Esophagus muscularis mucosa (tissue), 4 donors: Measurements from ENCODE around the gene COX4I1. TPM values are rescaled to one million over a fixed set of nuclear protein-coding genes. Genes with fewer than 3 reads are reported as not detected.
A peak's percentile ranks its signal among the peaks of the same experiment; 100 is the strongest.

ENCODE experiments used
- DNase-seq: peaks from one replicate; pipeline ENCODE4 v3.0.0-alpha.2; 2017; ENCODE audit errors: extremely low spot score
- H3K27ac ChIP-seq, 4 donors: fragments of 200-600 bp; sonication (generic); replicated peaks in 1 of 4; 1 replicate in 3 of 4; 2 replicates in 1 of 4; pipeline ENCODE4 v1.5.1; 2016 to 2019; ENCODE audit warnings: mild to moderate bottlenecking in 1 of 4
- H3K27me3 ChIP-seq, 4 donors: fragments of 200-600 bp; sonication (generic); one replicate each; pipeline versions ENCODE4 v1.5.1 to v1.6.0; 2016 to 2019
- H3K36me3 ChIP-seq, 4 donors: fragments of 200-600 bp; sonication (generic); one replicate each; pipeline ENCODE4 v1.5.1; 2016 to 2019
- H3K4me1 ChIP-seq, 4 donors: fragments of 200-600 bp; sonication (generic); one replicate each; pipeline ENCODE4 v1.5.1; 2016 to 2019
- H3K4me3 ChIP-seq, 4 donors: fragments of 200-600 bp; sonication (generic); 1 replicate in 2 of 4; 2 replicates in 2 of 4; pipeline ENCODE4 v1.5.1; 2016 to 2019; ENCODE audit warnings: mild to moderate bottlenecking in 4 of 4, moderate library complexity in 1 of 4
- H3K9me3 ChIP-seq, 4 donors: fragments of 200-600 bp; sonication (generic); 1 replicate in 3 of 4; 2 replicates in 1 of 4; pipeline ENCODE4 v1.5.1; 2016 to 2019
- CTCF ChIP-seq, 3 experiments: fragments of 200-600 bp in 2 of 3; fragments of 450-650 bp in 1 of 3; sonication (generic) in 2 of 3; IDR thresholded peaks; one replicate each; pipeline ENCODE4 v1.5.1; 2017 to 2019; ENCODE audit warnings: antibody characterized with exemption in 3 of 3, mild to moderate bottlenecking in 2 of 3, moderate library complexity in 1 of 3
- EP300 ChIP-seq: sonication (generic); formaldehyde crosslinking; IDR thresholded peaks from one replicate; pipeline ENCODE4 v1.6.1; 2017; ENCODE audit warnings: antibody characterized with exemption
- POLR2A ChIP-seq: fragments of 450-650 bp; IDR thresholded peaks from one replicate; pipeline ENCODE4 v1.6.1; 2017; ENCODE audit warnings: antibody characterized with exemption, moderate library complexity, mild to moderate bottlenecking, low read depth
- POLR2AphosphoS5 ChIP-seq, 2 donors: sonication (generic); formaldehyde crosslinking; IDR thresholded peaks; one replicate each; pipeline ENCODE4 v1.6.1; 2017; ENCODE audit warnings: antibody characterized with exemption in 2 of 2
- WGBS: methylation state at CpG from one replicate; pipeline ENCODE4 v1.1.5; 2018; 5-methylcytosine and 5-hydroxymethylcytosine counted together
- intact Hi-C: fragments of 100-400 bp; cut with DNase I; formaldehyde crosslinking; loops from one replicate; pipeline ENCODE4 v1.15.1; 2023
- total RNA-seq, 4 donors: library from RNA; depleted of rRNA; stranded (reverse); fragments of >200 nt; gene quantifications; one replicate each; pipeline versions ENCODE4 v1.1.0 to v1.2.1, GENCODE V29; 2016

COX4I1 gene
- total RNA-seq, 4 donors from 2014 or later: 555 to 640 (median 575) TPM

- 90% methylated on average over 10 of the region's 10 CpGs for WGBS
- Histone ChIP-seq H3K4me1 (peaks cover 0 to 26% (median 18%) of the 10 kb centered on the region in 4 donors), H3K36me3 (peaks cover 32 to 70% (median 54%) of the 10 kb centered on the region in 4 donors), H3K9me3 (no peaks in the 10 kb centered on the region), H3K4me3 (no peak overlapping the region), H3K27me3 (no peaks in the 10 kb centered on the region), H3K27ac (no peak overlapping the region)
- TF ChIP-seq CTCF (IDR thresholded peaks at IDR 0.05) (no peak), EP300 (no peak), POLR2A (no peak), POLR2AphosphoS5 (IDR thresholded peaks at IDR 0.05) (no peak)
- DNase-seq: no peak
- intact Hi-C loops: no loop called here
Observed at GRCh38 chr16:85781156-85781555, 18.3 kb upstream of the COX4I1 start.

GRCh38 chr16:85781695-85782370 lies 17.7 kb upstream of the COX4I1 start:
- WGBS: 41% methylated on average over 12 of the region's 16 CpGs
- no peaks in the 10 kb centered on the region for H3K27me3 ChIP-seq
- peaks cover 32 to 73% (median 60%) of the 10 kb centered on the region in 4 donors for H3K36me3 ChIP-seq
- peak overlapping the region; percentile 29 to 59 (median 42) for H3K27ac ChIP-seq
- no peaks in the 10 kb centered on the region for H3K9me3 ChIP-seq
- no peak for DNase-seq
- H3K4me1 ChIP-seq: peaks cover 0 to 26% (median 18%) of the 10 kb centered on the region in 4 donors
- intact Hi-C loops: no loop called here
- no peak overlapping the region for H3K4me3 ChIP-seq
- no peak for TF ChIP-seq CTCF (IDR thresholded peaks at IDR 0.05)
- TF ChIP-seq POLR2AphosphoS5 (IDR thresholded peaks at IDR 0.05): peak; percentile 7 to 49
- TF ChIP-seq POLR2A: no peak

- H3K27ac ChIP-seq: peak overlapping the region; percentile 32 to 59 (median 48)
- no peak for DNase-seq
- intact Hi-C loops: no loop called here
- WGBS: 61% methylated on average over 6 of the region's 6 CpGs
- TF ChIP-seq EP300 (no peak), CTCF (IDR thresholded peaks at IDR 0.05) (no peak), POLR2A (no peak), POLR2AphosphoS5 (IDR thresholded peaks at IDR 0.05) (no peak)
- peaks cover 28 to 73% (median 62%) of the 10 kb centered on the region in 4 donors for H3K36me3 ChIP-seq
- peaks cover 0 to 26% (median 18%) of the 10 kb centered on the region in 4 donors for H3K4me1 ChIP-seq
- H3K4me3 ChIP-seq: no peak overlapping the region
- no peaks in the 10 kb centered on the region for H3K27me3 ChIP-seq
- H3K9me3 ChIP-seq: no peaks in the 10 kb centered on the region
Observed at GRCh38 chr16:85782451-85782850, 17.0 kb upstream of the COX4I1 start.

GRCh38 chr16:85783441-85783840 lies 16.1 kb upstream of the COX4I1 start:
- H3K27ac ChIP-seq: no peak overlapping the region
- H3K4me3 ChIP-seq: no peak overlapping the region
- no peaks in the 10 kb centered on the region for H3K9me3 ChIP-seq
- TF ChIP-seq POLR2A: no peak
- no peak for TF ChIP-seq POLR2AphosphoS5 (IDR thresholded peaks at IDR 0.05)
- no peak for TF ChIP-seq EP300
- TF ChIP-seq CTCF (IDR thresholded peaks at IDR 0.05): no peak
- no peaks in the 10 kb centered on the region for H3K27me3 ChIP-seq
- peaks cover 25 to 73% (median 62%) of the 10 kb centered on the region in 4 donors for H3K36me3 ChIP-seq
- intact Hi-C loops: no loop called here
- no peak for DNase-seq
- WGBS: 97% methylated on average over 4 of the region's 8 CpGs
- peaks cover 0 to 26% (median 18%) of the 10 kb centered on the region in 4 donors for H3K4me1 ChIP-seq
